WTC11 (cell line): Measurements from ENCODE around the gene CAP1. TPM values are rescaled to one million over a fixed set of nuclear protein-coding genes. Genes with fewer than 3 reads are reported as not detected.

ENCODE experiments used
- ATAC-seq: fragments of 200-7000 bp; cut with Tn5 transposase; 2 replicates; pipeline ENCODE4 v1.10.0; 2021; ENCODE audit warnings: mild to moderate bottlenecking, moderate library complexity
- CTCF ChIA-PET: fragments of 300-600 bp; sonication (Branson Sonifier 250); formaldehyde crosslinking; loops from one replicate; lab custom pipeline; 2021; ENCODE audit warnings: antibody characterized with exemption; lab: Charles Lee
- POLR2A ChIA-PET: fragments of 350-600 bp; sonication (Branson Sonifier 250); formaldehyde crosslinking; loops from one replicate; lab custom pipeline; 2021; ENCODE audit warnings: antibody characterized with exemption; lab: Charles Lee
- DNase-seq: peaks from one replicate; pipeline ENCODE4 v3.0.0; 2021; ENCODE audit warnings: low spot score
- H3K27ac Mint-ChIP-seq: 2 replicates; pipeline ENCODE4 v1.8.0; 2021; ENCODE audit warnings: mixed read lengths
- H3K27me3 Mint-ChIP-seq: 2 replicates; pipeline ENCODE4 v1.8.0; 2021; ENCODE audit warnings: low read depth, mild to moderate bottlenecking, moderate library complexity, mixed read lengths
- H3K36me3 Mint-ChIP-seq: 2 replicates; pipeline ENCODE4 v1.8.0; 2021; ENCODE audit warnings: mixed read lengths
- H3K4me1 Mint-ChIP-seq: 2 replicates; pipeline ENCODE4 v1.8.0; 2022; ENCODE audit warnings: mixed read lengths
- H3K4me3 Mint-ChIP-seq: 2 replicates; pipeline ENCODE4 v1.8.0; 2021; ENCODE audit warnings: mild to moderate bottlenecking, moderate library complexity, mixed read lengths
- H3K9me3 Mint-ChIP-seq: 2 replicates; pipeline ENCODE4 v1.8.0; 2021; ENCODE audit warnings: mixed read lengths
- AFF4 ChIP-seq: sonication (generic); formaldehyde crosslinking; IDR thresholded peaks from 2 replicates; pipeline ENCODE4 v1.8.1; 2023; ENCODE audit warnings: mild to moderate bottlenecking, missing genetic modification reagents, borderline replicate concordance
- ESRRA ChIP-seq: sonication (generic); formaldehyde crosslinking; IDR thresholded peaks from 2 replicates; pipeline ENCODE4 v1.8.1; 2022; ENCODE audit warnings: mild to moderate bottlenecking, missing genetic modification reagents, borderline replicate concordance
- MYBL2 ChIP-seq: sonication (generic); formaldehyde crosslinking; IDR thresholded peaks from 2 replicates; pipeline ENCODE4 v1.8.1; 2023; ENCODE audit warnings: mild to moderate bottlenecking, moderate library complexity, missing genetic modification reagents
- NR2C2 ChIP-seq: sonication (generic); formaldehyde crosslinking; IDR thresholded peaks from 2 replicates; pipeline ENCODE4 v1.8.0; 2022; ENCODE audit warnings: mild to moderate bottlenecking, missing genetic modification reagents
- NR3C1 ChIP-seq: sonication (generic); formaldehyde crosslinking; conservative IDR thresholded peaks from 2 replicates; pipeline ENCODE4 v1.8.1; 2023; ENCODE audit warnings: low read depth, mild to moderate bottlenecking, missing genetic modification reagents
- PRDM15 ChIP-seq: sonication (generic); formaldehyde crosslinking; IDR thresholded peaks from 2 replicates; pipeline ENCODE4 v1.8.0; 2022; ENCODE audit warnings: missing genetic modification reagents
- RELA ChIP-seq: sonication (generic); formaldehyde crosslinking; IDR thresholded peaks from 2 replicates; pipeline ENCODE4 v1.8.1; 2022; ENCODE audit warnings: missing genetic modification reagents, mild to moderate bottlenecking, borderline replicate concordance
- ZBTB21 ChIP-seq: sonication (generic); formaldehyde crosslinking; IDR thresholded peaks from 2 replicates; pipeline ENCODE4 v1.8.1; 2023; ENCODE audit warnings: mild to moderate bottlenecking, missing genetic modification reagents, borderline replicate concordance
- ZMAT4 ChIP-seq: fragments of 250-450 bp; sonication (Bioruptor Pico); IDR thresholded peaks from 2 replicates; pipeline ENCODE4 v1.9.0; 2021; ENCODE audit warnings: mild to moderate bottlenecking
- ZNF232 ChIP-seq: sonication (generic); formaldehyde crosslinking; IDR thresholded peaks from 2 replicates; pipeline ENCODE4 v1.8.0; 2022; ENCODE audit warnings: mild to moderate bottlenecking, missing genetic modification reagents
- total RNA-seq: library from RNA; stranded (reverse); gene quantifications from 3 replicates; pipeline ENCODE4 v1.2.3, GENCODE V29; 2021
- TF ChIP-seq, protein P1 (sequence below): sonication (generic); formaldehyde crosslinking; IDR thresholded peaks from 2 replicates; pipeline ENCODE4 v1.8.1; 2022; ENCODE audit warnings: mild to moderate bottlenecking, missing genetic modification reagents, moderate library complexity, borderline replicate concordance
- TF ChIP-seq, protein P2 (sequence below): sonication (generic); formaldehyde crosslinking; IDR thresholded peaks from 2 replicates; pipeline ENCODE4 v1.8.0; 2022; ENCODE audit warnings: mild to moderate bottlenecking, missing genetic modification reagents
- TF ChIP-seq, protein P3 (sequence below): sonication (generic); formaldehyde crosslinking; conservative IDR thresholded peaks from 2 replicates; pipeline ENCODE4 v1.8.1; 2023; ENCODE audit warnings: mild to moderate bottlenecking, low read depth, missing genetic modification reagents, moderate library complexity

CAP1 gene
- total RNA-seq, 1 experiment from 2014 or later, result 304 TPM

GRCh38 chr1:40057310-40058030 lies 16.9 kb downstream of the CAP1 start (continued):
- TF ChIP-seq PRDM15, result no peak
- TF ChIP-seq ESRRA, result no peak
- no peak for TF ChIP-seq AFF4 (CRISPR knock-in tag)

DNA sequence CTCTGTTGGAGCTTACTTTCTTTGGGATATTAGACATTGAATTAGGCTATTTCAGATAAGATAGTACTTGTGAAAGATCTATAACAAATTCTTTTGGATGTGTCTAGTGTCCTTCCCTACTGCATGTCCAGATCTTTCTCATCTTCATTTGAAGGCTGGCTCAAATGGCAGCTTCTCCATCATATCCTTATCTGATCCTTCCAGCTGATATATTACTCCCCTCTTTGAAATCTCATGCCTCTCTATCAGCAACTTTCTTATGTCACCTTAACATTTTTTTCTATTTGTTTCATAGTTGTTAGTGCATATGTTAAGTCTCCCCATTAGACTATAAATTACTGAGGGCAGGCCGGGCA lies 17.5 kb downstream of the CAP1 start:
- DNase-seq, result no peak
- ChIA-PET CTCF (interaction anchor here (0.6 to 1.8 kb wide), 2 partner anchors 25 to 241 kb away, joined by 3 to 6 read pairs; no protein-coding TSS in a partner anchor), POLR2A (no interaction called here)
- no peaks in the 10 kb centered on the region for H3K27me3 Mint-ChIP-seq
- H3K4me3 Mint-ChIP-seq, result no peak overlapping the region
- ATAC-seq, result no peak
- peaks cover 33% of the 10 kb centered on the region for H3K4me1 Mint-ChIP-seq
- H3K9me3 Mint-ChIP-seq, result no peaks in the 10 kb centered on the region
- peaks cover 27% of the 10 kb centered on the region for H3K36me3 Mint-ChIP-seq
- TF ChIP-seq RELA (no peak), NR2C2 (CRISPR knock-in tag) (no peak), ZNF232 (no peak), MYBL2 (CRISPR knock-in tag) (no peak), ZMAT4 (no peak), NR3C1 (no peak), ZBTB21 (CRISPR knock-in tag) (no peak)
- TF ChIP-seq, protein P1, sequence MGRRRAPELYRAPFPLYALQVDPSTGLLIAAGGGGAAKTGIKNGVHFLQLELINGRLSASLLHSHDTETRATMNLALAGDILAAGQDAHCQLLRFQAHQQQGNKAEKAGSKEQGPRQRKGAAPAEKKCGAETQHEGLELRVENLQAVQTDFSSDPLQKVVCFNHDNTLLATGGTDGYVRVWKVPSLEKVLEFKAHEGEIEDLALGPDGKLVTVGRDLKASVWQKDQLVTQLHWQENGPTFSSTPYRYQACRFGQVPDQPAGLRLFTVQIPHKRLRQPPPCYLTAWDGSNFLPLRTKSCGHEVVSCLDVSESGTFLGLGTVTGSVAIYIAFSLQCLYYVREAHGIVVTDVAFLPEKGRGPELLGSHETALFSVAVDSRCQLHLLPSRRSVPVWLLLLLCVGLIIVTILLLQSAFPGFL (CRISPR knock-in tag), result no peak
- TF ChIP-seq, protein P2, sequence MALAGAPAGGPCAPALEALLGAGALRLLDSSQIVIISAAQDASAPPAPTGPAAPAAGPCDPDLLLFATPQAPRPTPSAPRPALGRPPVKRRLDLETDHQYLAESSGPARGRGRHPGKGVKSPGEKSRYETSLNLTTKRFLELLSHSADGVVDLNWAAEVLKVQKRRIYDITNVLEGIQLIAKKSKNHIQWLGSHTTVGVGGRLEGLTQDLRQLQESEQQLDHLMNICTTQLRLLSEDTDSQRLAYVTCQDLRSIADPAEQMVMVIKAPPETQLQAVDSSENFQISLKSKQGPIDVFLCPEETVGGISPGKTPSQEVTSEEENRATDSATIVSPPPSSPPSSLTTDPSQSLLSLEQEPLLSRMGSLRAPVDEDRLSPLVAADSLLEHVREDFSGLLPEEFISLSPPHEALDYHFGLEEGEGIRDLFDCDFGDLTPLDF (CRISPR knock-in tag), result no peak
- TF ChIP-seq, protein P3, sequence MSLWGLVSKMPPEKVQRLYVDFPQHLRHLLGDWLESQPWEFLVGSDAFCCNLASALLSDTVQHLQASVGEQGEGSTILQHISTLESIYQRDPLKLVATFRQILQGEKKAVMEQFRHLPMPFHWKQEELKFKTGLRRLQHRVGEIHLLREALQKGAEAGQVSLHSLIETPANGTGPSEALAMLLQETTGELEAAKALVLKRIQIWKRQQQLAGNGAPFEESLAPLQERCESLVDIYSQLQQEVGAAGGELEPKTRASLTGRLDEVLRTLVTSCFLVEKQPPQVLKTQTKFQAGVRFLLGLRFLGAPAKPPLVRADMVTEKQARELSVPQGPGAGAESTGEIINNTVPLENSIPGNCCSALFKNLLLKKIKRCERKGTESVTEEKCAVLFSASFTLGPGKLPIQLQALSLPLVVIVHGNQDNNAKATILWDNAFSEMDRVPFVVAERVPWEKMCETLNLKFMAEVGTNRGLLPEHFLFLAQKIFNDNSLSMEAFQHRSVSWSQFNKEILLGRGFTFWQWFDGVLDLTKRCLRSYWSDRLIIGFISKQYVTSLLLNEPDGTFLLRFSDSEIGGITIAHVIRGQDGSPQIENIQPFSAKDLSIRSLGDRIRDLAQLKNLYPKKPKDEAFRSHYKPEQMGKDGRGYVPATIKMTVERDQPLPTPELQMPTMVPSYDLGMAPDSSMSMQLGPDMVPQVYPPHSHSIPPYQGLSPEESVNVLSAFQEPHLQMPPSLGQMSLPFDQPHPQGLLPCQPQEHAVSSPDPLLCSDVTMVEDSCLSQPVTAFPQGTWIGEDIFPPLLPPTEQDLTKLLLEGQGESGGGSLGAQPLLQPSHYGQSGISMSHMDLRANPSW (CRISPR knock-in tag), result no peak
- TF ChIP-seq, all 79 proteins: peak for 0
- H3K27ac Mint-ChIP-seq, result no peak overlapping the region
